Activated CD8-positive, alpha-beta memory T cell treated with anti-CD3 and anti-CD28 coated beads, Interleukin-2, amount 10 ng/mL, durations not matched to agents 7 days and 5 days (primary cell): Measurements from ENCODE around the gene ZNF697. TPM values are rescaled to one million over a fixed set of nuclear protein-coding genes. Genes with fewer than 3 reads are reported as not detected.
"Not testable (repeated sequence)": the region's sequence is repeated elsewhere in the genome, so short reads cannot be mapped to it uniquely, and the experiment has no call there.

ENCODE experiments used
- ATAC-seq: fragments of 150-1000 bp; cut with Tn5 transposase; one replicate; pipeline ENCODE4 v1.10.0; 2021; ENCODE audit warnings: moderate library complexity
- CTCF ChIA-PET: fragments of 350-600 bp; sonication (Branson Sonifier 250); formaldehyde crosslinking; loops from one replicate; lab custom pipeline; 2021; ENCODE audit warnings: antibody characterized with exemption; lab: Charles Lee
- DNase-seq: peaks from one replicate; pipeline ENCODE4 v3.0.0-alpha.2; 2020
- H3K27ac Mint-ChIP-seq: one replicate; pipeline ENCODE4 v1.8.0; 2021; ENCODE audit warnings: mild to moderate bottlenecking, mixed read lengths
- H3K27me3 Mint-ChIP-seq: one replicate; pipeline ENCODE4 v1.8.0; 2021; ENCODE audit warnings: mixed read lengths
- H3K36me3 Mint-ChIP-seq: one replicate; pipeline ENCODE4 v1.8.0; 2021; ENCODE audit warnings: mild to moderate bottlenecking, mixed read lengths
- H3K4me1 Mint-ChIP-seq: one replicate; pipeline ENCODE4 v1.8.0; 2021; ENCODE audit warnings: mixed read lengths
- H3K4me3 Mint-ChIP-seq: one replicate; pipeline ENCODE4 v1.8.0; 2021; ENCODE audit warnings: mild to moderate bottlenecking, moderate library complexity, mixed read lengths
- H3K9me3 Mint-ChIP-seq: one replicate; pipeline ENCODE4 v1.8.0; 2022; ENCODE audit warnings: low read depth, mixed read lengths
- total RNA-seq, 2 experiments: library from RNA; stranded (reverse); gene quantifications; one replicate each; pipeline ENCODE4 v1.2.3, GENCODE V29; 2021

ZNF697 gene
- total RNA-seq, 2 experiments from 2014 or later, result 0.06 to 0.47 TPM

DNA sequence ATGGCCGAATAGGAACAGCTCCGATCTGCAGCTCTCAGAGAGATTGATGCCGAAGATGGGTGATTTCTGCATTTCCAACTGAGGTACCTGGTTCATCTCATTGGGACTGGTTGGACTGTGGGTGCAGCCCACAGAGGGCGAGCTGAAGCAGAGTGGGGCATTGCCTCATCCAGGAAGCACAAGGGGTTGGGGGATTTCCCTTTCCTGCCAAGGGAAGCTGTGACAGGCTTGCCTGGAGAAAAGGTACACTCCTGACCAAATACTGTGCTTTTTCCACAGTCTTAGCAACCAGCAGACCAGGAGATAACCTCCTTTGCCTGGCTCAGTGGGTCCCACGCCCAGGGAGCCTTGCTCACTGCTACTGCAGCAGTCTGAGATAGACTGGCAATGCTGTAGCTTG, 74.2 kb downstream of the ZNF697 start:
- peaks cover 6% of the 10 kb centered on the region for H3K27me3 Mint-ChIP-seq
- CTCF ChIA-PET, result no interaction called here
- H3K4me3 Mint-ChIP-seq, result no peak overlapping the region
- H3K36me3 Mint-ChIP-seq, result no peaks in the 10 kb centered on the region
- H3K27ac Mint-ChIP-seq, result no peak overlapping the region
- ATAC-seq (no peak), DNase-seq (no peak)
- no peaks in the 10 kb centered on the region for H3K9me3 Mint-ChIP-seq
- no peaks in the 10 kb centered on the region for H3K4me1 Mint-ChIP-seq

DNA sequence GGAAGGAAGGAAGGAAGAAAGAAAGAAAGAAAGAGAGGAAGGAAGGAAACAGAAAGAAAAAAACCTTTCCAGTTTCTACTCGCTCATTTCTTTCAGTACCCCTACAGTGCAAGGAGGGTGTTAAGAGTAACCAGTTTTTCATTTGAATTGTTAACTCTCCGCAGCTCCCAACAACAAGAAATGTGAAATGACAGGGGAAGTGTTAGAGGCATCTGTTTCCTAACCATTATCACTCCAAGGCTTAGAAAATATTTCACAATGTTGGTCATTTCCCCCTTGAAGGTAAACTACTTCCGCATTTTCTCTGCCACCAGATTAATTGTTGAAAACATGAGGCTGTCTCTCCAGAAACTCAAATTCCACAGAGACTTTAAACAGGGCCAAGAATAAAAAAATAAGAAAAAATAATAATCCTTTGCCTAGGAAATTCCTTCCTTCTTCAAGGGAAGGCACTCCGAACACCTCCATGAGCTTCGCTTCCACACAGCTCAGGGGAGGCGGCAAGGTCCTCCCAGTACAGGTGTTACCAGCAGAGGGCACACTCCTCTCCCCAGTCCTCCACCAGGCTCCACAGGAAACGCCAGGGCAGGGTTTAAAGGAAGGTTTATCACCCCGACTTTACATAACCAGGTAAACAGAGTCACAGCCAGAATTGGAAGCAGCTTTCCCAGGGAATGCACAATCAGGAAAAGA, 78.0 kb downstream of the ZNF697 start:
- H3K4me3 Mint-ChIP-seq, H3K36me3 Mint-ChIP-seq, ATAC-seq, H3K9me3 Mint-ChIP-seq, H3K27ac Mint-ChIP-seq, DNase-seq, CTCF ChIA-PET, H3K4me1 Mint-ChIP-seq: not testable (repeated sequence)
- H3K27me3 Mint-ChIP-seq, result peaks cover 15% of the 10 kb centered on the region

Other genes with a start within 250 kb of the ZNF697 start
- gene HSD3B2, start 233.1 kb downstream of the ZNF697 start, total RNA-seq, result not detected
- gene HSD3B1, start 141.1 kb downstream of the ZNF697 start, total RNA-seq, result not detected
- gene PHGDH, start 63.7 kb upstream of the ZNF697 start, total RNA-seq, result 100 to 1,000 TPM; 165 to 209 TPM
- not detected for gene HMGCS2, start 120.6 kb upstream of the ZNF697 start, total RNA-seq
- 1 to 10 TPM; 1.8 to 7.5 TPM for gene REG4, start 163.2 kb upstream of the ZNF697 start, total RNA-seq
- gene ADAM30, start 248.2 kb upstream of the ZNF697 start, total RNA-seq, result not detected